Kidney epithelial cell (primary cell): ENCODE results near the gene CARD11. TPM values are rescaled to one million over a fixed set of nuclear protein-coding genes. Genes with fewer than 3 reads are reported as not detected.

Source experiments
- DNase-seq: peaks from one replicate; pipeline ENCODE4 v3.0.0-alpha.2; 2010; ENCODE audit warnings: low read depth
- H3K27me3 ChIP-seq: 2 replicates; pipeline ENCODE4 v1.6.0; 2011; ENCODE audit warnings: low read length; ENCODE audit not compliant: control insufficient read depth, insufficient read depth
- H3K36me3 ChIP-seq: 2 replicates; pipeline ENCODE4 v1.5.1; 2011; ENCODE audit warnings: low read length; ENCODE audit not compliant: control insufficient read depth, insufficient read depth
- H3K4me3 ChIP-seq: 2 replicates; pipeline ENCODE4 v1.5.1; 2011; ENCODE audit warnings: low read depth, mild to moderate bottlenecking, control low read depth, low read length
- total RNA-seq: library from RNA; depleted of rRNA; stranded (reverse); fragments of >200 nt; gene quantifications from 2 replicates; pipeline ENCODE4 v1.2.3, GENCODE V29; 2015
- TF ChIP-seq, protein P1 (sequence below): IDR thresholded peaks from 2 replicates; pipeline ENCODE4 v1.5.1; 2011; ENCODE audit warnings: mild to moderate bottlenecking, moderate library complexity, low read length, control low read depth, inconsistent platforms; ENCODE audit not compliant: insufficient read depth, poor library complexity, severe bottlenecking

Gene CARD11
- total RNA-seq, 1 donor from 2014 or later: 31.0 TPM

DNA sequence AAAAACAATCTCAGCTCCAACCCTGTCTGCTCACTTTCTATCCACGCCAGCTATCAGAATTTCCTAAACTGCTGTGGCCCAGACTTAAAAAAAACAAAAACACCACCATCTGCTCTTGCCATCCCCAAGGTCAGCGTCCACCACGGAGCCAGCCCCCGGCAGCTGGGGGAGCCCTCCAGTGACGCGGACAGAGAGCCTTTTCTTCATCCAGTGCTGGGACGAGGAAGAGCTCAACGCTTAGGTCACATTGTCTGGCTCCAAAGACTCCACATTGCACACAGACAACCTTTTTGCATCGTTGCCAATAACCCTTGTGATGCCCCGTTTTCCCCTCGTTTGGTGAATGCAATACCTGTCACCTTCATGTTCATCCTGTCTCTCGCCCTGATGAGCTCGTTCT, 132.2 kb downstream of the CARD11 start:
- Histone ChIP-seq H3K27me3 (no peaks in the 10 kb centered on the region), H3K36me3 (no peaks in the 10 kb centered on the region), H3K4me3 (no peak overlapping the region)
- TF ChIP-seq, protein P1, sequence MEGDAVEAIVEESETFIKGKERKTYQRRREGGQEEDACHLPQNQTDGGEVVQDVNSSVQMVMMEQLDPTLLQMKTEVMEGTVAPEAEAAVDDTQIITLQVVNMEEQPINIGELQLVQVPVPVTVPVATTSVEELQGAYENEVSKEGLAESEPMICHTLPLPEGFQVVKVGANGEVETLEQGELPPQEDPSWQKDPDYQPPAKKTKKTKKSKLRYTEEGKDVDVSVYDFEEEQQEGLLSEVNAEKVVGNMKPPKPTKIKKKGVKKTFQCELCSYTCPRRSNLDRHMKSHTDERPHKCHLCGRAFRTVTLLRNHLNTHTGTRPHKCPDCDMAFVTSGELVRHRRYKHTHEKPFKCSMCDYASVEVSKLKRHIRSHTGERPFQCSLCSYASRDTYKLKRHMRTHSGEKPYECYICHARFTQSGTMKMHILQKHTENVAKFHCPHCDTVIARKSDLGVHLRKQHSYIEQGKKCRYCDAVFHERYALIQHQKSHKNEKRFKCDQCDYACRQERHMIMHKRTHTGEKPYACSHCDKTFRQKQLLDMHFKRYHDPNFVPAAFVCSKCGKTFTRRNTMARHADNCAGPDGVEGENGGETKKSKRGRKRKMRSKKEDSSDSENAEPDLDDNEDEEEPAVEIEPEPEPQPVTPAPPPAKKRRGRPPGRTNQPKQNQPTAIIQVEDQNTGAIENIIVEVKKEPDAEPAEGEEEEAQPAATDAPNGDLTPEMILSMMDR: no peak
- DNase-seq: no peak

DNA sequence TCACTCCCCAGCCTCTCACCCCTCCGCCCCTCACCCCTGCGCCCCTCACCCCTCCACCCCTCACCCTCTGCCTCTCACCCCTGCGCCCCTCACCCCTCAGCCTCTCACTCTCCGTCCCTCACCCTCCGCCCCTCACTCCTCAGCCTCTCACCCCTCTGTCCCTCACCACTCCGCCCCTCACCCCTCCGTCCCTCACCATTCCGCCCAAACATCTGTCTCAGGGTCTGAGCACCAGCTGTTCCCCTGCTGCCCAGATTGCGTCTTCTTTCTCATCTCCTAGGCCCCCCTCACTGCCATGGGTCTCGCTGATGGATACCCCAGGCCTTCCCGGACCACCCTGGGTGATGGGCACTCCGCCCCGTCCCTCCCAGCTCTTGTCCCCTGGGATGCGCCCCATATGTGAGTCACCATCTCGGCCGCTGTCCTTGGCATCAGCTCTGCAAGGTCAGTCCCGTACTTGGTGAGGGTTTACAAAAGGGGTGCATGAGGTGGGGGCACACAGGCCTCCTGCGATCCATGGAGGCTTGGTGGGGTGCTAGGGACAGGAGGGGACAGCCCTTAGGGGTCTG, 134.1 kb downstream of the CARD11 start:
- no peak for DNase-seq
- H3K27me3 ChIP-seq: no peaks in the 10 kb centered on the region
- no peaks in the 10 kb centered on the region for H3K36me3 ChIP-seq
- H3K4me3 ChIP-seq: no peak overlapping the region
- TF ChIP-seq, protein P1: no peak

DNA sequence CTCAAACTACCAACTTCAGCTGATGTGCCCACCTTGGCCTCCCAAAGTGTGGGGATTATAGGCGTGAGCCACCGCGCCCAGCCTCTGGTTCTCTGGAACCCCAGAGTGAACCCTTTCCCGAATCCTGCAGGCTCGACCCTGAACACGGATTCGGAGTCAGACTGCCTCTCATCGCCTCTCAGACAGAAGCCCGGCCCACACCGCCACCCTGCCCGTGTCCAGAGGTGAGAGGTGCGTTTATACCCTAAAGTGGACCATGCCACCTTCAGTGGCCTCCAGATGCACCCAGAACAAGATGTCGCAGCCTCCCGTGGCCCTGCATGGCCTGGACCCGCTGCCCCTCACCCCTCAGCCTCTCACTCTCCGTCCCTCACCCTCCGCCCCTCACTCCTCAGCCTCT, 134.6 kb downstream of the CARD11 start:
- H3K4me3 ChIP-seq: no peak overlapping the region
- H3K36me3 ChIP-seq: no peaks in the 10 kb centered on the region
- DNase-seq: no peak
- no peaks in the 10 kb centered on the region for H3K27me3 ChIP-seq
- TF ChIP-seq, protein P1: no peak

DNA sequence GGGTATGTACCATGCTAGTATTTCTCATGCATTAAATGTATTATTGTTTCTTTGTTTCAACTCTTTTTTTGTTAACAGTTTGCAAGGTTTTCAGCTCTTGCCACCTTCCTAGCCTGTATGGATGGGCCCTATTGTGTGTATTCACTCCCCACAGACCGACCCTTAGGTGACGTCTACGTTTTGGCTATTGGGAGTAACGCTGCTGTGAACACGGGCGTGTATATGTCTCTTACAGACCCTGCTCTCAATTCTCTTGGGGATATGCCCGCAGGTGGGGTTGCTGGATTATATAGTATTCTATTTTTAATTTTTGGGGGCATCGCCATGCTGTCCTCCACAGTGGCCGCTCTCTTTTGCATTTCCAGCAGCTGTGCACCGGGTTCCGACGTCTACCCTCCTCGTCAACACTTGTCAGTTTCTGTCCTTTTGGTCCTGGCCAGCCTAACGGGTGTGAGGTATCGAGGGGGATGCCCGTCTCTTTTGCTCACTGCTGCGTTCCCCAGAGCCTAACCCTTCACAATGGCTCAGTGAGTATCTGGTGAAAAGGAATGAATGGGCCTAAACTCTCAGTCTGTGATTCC, 135.5 kb downstream of the CARD11 start:
- Histone ChIP-seq H3K27me3 (no peaks in the 10 kb centered on the region), H3K36me3 (no peaks in the 10 kb centered on the region), H3K4me3 (no peak overlapping the region)
- TF ChIP-seq, protein P1: no peak
- DNase-seq: no peak

DNA sequence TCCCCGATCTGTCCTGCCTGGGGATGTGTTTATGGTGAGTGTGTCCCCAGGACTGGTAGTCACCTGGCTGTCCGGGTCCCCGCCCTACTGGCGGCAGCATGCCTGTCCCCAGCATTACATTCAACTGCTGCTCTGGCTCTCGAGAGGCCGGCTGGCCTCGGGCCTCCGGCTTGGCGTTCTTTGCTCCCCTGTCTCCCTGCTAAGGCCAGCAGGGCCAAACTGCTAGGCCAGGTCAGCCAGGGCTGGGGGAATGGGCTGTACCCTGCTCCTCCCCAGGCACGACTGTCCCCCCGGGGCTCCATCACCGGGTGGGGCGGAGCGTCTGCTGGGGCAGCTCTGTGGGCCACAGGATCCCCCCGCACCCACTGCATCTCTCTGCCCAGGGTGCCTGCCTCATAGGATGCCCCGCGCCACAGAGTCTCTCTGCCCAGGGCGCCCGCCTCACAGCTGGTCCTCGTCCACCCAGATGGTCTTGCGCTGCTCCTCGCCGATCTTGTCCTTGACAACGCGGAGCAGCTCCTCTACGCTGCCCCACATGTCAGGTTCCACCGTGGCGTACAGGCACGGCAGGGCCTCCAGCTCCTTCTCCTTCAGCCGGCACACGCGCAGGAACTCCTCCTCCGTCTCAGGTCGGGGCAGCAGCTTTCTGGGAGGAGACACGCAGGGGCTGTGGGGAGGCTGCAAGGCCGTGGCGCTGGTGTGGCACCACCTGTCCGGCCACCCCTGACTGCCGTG, 137.3 kb downstream of the CARD11 start:
- TF ChIP-seq, protein P1: no peak
- no peak overlapping the region for H3K4me3 ChIP-seq
- no peaks in the 10 kb centered on the region for H3K27me3 ChIP-seq
- no peaks in the 10 kb centered on the region for H3K36me3 ChIP-seq
- DNase-seq: no peak

DNA sequence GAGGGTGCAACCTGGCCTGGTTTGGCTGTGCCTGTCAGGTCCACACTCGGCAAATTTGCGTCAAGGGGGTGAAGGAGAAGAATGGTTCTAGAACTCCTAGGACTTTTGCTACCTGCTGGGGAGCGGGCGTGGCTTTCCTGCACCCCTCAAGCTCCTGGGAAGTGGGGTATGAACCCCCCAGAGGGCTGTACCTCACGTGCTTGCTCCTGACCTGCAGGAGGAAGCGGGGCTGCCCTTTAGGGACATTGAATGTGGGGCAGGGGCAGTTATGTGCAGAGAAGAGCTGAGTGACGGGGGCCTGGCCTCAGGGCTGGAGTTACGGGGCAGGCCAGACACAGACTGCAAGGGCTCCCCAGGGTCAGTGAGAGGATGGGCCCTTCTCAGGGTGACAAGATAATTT, 138.2 kb downstream of the CARD11 start:
- DNase-seq: no peak
- Histone ChIP-seq H3K36me3 (no peaks in the 10 kb centered on the region), H3K4me3 (no peak overlapping the region), H3K27me3 (no peaks in the 10 kb centered on the region)
- TF ChIP-seq, protein P1: no peak
